ENCODE measurements around the gene TEX54. TPM values are rescaled to one million over a fixed set of nuclear protein-coding genes. Genes with fewer than 3 reads are reported as not detected.

TEX54 gene
- not detected in 2 replicates for total RNA-seq

DNA sequence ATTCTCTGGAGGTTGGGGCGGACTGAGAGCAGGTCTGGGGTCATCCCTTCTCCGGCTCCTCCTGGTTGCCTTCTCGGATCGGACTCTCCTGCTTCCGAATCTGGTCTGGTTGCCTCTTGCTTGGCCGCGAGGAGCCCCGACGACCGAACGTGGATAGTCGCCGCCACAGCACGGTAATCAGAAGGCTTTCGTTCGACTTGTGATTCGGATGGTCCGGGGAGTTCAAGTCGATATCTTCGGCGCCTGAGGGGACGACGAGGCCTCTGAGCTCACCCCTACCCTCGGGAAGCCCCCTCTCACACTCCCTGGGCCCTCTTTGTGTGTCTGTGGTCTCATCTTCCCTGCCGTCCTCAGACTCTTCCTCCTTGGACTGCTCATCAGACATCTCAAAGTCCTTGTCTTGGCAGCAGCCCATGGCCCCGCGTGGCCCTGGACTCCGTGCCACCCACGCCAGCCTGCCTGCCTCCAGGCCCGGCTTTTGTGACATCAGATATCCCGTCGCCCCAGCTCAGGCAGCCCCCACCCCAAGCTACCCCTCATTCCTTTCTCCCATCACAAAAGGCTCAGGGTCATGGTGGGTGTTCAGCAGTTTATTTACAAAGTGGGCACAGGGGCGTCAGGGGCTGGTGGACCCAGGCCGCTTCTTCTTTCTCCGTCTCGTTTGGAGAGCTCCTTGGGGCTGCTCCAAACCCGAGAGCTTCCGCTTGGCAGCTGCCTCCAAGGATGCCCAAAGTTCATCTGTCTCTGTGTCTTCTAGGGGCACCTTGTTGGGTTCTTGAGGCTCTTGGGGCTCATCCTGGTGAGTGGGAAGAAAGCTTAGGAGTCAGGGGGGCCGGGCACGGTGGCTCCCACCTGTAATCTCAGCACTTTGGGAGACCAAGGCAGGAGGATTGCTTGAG lies at the start of gene TEX54:
Gene TEX54 (minus strand): TSS at position 506 of the 899 bp plus-strand sequence.

DNA sequence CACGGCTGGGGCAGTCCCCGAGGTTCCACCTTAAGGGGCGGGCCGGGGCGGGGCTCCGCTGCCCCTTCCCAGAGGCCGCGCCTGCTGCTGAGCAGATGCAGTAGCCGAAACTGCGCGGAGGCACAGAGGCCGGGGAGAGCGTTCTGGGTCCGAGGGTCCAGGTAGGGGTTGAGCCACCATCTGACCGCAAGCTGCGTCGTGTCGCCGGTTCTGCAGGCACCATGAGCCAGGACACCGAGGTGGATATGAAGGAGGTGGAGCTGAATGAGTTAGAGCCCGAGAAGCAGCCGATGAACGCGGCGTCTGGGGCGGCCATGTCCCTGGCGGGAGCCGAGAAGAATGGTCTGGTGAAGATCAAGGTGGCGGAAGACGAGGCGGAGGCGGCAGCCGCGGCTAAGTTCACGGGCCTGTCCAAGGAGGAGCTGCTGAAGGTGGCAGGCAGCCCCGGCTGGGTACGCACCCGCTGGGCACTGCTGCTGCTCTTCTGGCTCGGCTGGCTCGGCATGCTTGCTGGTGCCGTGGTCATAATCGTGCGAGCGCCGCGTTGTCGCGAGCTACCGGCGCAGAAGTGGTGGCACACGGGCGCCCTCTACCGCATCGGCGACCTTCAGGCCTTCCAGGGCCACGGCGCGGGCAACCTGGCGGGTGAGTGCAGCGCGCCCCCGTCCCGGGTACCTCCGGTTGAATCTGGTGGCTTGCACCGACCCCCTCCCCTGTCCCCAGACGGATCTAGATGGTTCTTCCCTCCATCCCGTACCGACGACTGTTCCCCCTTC lies 48.4 kb upstream of the TEX54 start, which contains the start of gene SLC3A2:
Gene SLC3A2 (plus strand): TSS at position 94 of the 776 bp plus-strand sequence. CDS start 128 bp downstream, at position 222.

DNA sequence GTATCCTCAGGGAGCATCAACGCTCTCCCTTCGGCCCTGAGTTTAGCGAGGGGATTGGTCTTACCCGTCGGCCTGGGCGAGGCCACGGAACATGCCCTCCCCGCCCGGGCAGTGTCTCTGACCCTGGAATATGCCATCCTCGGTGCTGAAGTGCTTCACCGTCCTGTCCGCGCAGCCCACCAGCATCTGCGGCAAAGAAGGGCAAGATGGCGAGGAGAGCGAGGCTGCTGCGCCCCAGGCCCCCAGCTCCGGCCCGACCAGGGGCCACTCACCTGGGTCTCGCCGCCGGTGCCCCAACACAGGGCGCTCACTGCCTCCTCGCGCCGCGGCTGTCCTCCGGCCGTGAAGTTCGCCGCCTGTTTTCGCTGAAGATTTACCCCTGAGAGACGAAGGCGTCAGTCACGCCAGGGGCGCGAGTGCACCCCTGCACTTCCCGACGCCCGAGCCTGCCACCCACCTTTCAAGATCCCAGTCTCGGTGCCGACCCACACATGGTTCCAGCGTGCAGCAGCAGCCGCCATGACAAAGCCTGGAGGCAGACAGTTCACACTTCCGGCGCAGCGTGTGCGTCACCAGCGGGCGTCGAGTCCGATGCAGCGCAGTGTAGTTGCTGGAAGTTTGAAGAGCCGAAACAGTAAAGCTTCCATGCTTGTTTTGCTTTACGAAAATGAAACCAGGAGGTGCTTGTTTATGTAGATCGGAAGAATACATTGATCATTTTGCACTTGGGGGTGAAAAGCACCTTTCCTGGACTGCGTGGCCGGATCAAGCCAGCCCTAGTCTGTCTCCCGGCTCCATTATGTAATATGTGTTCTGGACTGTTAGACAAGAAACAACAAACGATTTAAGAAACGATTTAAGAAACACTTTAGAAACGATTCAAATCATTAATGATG lies 6.7 kb upstream of the TEX54 start, which contains the start of gene WDR74:
Gene WDR74 (minus strand): TSS at position 541 of the 896 bp plus-strand sequence. CDS start 20 bp downstream, at position 521.

DNA sequence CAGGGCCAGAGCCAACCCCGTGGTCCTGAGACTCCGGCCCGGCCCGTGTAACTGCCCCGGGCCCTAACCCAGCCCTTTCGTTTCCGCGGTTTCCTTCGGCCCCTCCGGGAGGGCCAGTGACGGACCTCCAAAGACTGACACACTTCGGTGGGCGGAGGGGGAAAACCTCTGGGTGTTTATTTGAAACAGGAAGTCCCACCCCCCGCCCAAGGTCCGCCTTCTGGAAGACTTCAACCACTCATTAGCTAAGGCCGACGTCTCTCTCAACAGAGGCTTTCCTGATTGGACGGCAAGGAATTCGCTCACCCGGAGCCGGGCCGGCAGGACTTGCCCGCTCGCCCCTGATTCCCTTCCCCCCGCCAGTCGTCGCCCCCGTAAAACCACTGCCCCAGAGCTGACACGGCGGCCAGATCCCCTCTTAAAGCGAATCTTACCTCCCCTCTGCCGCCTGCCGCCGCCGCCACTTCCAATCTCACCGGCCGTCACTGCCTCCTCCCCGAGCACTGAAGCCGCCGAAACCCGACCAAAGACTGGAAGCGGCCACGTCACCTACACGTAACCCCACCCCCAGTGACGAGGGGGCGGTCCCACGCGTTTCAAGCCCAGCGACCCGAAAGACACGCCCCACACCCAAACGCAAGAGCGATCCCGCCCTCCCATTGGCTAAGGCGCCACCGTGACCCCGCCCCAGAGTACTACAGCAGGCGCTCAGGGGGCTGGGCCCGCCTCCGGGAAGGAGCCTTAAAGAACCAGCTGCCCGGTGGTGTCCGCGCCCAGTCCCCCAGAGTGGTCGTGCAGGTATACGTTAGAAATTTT lies 913 bp downstream of the TEX54 start, which contains the start of gene STX5:
Gene STX5 (minus strand): TSS at position 532 of the 816 bp plus-strand sequence. CDS start 808 bp downstream, outside the sequence.

DNA sequence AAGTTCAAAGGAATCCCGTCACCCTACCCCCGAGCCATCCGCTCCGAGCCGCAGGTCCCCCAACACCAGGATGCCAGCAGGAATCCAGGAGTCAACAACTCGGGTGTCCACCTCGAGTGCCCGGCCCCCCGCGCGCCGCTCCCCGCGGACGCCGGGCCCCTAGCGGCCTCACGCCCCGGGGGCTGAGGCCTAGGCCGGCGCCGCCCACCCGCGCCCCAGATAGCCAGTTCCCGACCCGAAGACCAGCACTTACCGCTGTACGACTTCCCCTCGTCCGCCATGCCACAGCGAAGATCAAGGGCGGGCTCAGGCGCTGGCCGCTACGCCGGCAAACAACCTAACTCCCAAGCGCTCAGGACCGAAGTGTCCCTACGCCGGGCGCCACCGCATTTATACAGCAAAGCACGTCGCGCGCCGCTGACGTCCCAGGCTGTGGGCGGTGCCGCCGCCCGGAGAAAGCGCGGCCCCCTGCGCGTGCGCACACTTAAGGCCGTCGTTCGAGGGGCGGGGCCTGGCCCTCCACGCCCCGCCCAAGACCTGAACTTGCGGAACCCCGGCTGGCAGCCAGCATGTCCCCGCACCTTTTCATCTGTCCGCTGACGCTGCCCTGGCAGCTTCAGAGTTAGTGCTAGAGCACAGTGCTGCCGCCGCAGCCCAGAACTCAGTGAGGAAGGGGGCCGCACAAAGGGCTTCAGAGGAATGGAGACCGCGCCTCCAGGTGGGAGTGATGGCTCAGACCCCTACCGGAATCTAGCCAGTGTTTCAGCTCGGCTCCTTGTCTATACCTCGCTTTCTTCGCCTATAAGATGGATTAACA lies 27.4 kb downstream of the TEX54 start, which contains the start of gene NXF1:
Gene NXF1 (minus strand): TSS at position 365 of the 817 bp plus-strand sequence. CDS start 84 bp downstream, at position 281.

DNA sequence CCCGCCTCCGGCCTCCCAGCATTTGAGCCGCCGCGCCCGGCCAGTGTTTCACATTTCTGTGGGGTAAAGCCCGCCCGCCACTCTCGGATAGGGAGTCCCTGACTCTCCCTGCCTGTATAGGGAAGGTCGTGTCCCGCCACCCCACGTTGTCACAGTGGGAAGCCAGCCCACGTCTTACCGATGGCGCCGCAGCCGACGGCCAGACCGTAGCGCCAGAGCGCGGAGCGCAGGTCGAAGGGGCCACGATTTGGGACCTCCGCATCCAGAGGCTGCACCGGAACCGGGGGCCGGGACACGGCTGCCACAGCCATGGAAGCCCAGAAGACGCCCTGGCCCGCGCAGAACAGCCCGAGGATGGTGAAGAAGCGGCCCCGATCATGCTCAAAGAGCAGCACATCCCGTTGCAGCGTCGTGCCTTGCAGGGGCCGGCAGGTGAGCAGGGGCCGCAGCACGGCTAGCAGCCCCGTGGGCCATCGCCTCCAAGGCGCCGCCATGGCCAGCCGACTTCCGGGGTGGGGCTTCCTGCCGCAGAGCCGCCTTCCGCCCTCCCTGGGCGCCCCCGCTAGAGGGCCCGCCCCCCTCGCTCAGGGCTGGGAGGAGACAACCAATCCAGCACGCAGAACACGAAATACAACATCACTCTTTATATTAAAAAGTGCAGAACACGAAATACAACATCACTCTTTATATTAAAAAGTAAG lies 41.0 kb downstream of the TEX54 start, which contains the start of gene TMEM223:
Gene TMEM223 (minus strand): TSS at position 506 of the 701 bp plus-strand sequence. CDS start 12 bp downstream, at position 494.

DNA sequence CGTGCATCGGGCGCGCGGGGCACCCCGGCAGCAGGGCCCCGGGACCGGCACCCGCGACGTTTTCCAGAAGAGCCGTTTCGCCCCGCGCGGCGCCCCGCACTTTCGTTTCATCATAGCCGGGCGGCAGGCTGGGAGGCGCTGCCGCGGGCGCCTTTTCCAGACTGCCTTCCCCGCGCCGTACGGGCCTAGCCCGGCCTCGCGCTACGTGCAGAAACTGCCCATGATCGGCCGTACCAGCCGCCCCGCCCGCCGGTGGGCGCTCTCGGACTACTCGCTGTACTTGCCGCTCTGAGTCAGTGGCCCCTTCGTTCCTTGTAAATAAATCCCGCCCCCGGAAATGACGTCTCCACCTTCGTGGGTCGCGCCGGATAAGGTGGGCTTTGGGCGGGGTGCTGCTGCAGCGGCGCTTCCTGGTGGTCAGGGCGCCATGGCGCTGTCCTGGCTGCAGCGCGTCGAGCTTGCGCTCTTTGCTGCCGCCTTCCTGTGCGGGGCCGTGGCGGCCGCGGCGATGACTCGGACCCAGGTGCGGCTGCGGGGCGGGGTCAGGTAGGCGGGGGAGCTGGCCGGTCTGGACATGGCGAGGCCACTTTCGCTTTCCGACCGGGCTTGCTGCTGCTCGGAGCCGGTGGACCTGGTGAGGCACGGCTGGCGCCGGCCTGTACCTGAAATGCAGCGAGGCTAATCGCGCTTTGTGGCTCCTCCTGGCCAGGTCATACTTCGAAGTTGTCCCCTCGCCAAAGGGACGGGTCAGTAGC lies 45.5 kb downstream of the TEX54 start, which contains the start of gene TMEM179B:
Gene TMEM179B (plus strand): TSS at position 398 of the 755 bp plus-strand sequence. CDS start 30 bp downstream, at position 428.

Other genes with a start within 250 kb of the TEX54 start
- 9.7 and 13.6 TPM in 2 replicates for gene TUT1, start 241.3 kb downstream of the TEX54 start, total RNA-seq
- gene MTA2, start 231.0 kb downstream of the TEX54 start, total RNA-seq = 99.8 and 122 TPM in 2 replicates
- gene EML3, start 220.1 kb downstream of the TEX54 start, total RNA-seq = 24.0 and 33.6 TPM in 2 replicates
- gene ROM1, start 219.6 kb downstream of the TEX54 start, total RNA-seq = 3.9 and 4.6 TPM in 2 replicates
- 26.5 and 48.8 TPM in 2 replicates for gene B3GAT3, start 210.9 kb downstream of the TEX54 start, total RNA-seq
- gene GANAB, start 186.2 kb downstream of the TEX54 start, total RNA-seq = 339 and 341 TPM in 2 replicates
- gene INTS5, start 179.5 kb downstream of the TEX54 start, total RNA-seq = 26.2 and 41.0 TPM in 2 replicates
- 22.5 and 25.9 TPM in 2 replicates for gene C11orf98, start 167.6 kb downstream of the TEX54 start, total RNA-seq
- gene CSKMT, start 167.5 kb downstream of the TEX54 start, total RNA-seq = 5.2 and 7.8 TPM in 2 replicates
- 6.9 and 8.7 TPM in 2 replicates for gene UQCC3, start 161.2 kb downstream of the TEX54 start, total RNA-seq
- 4.3 and 6.1 TPM in 2 replicates for gene LBHD1, start 160.6 kb downstream of the TEX54 start, total RNA-seq
- 118 and 157 TPM in 2 replicates for gene UBXN1, start 153.8 kb downstream of the TEX54 start, total RNA-seq
- gene LRRN4CL, start 143.3 kb downstream of the TEX54 start, total RNA-seq = 68.9 and 89.6 TPM in 2 replicates
- 49.5 and 76.3 TPM in 2 replicates for gene BSCL2, start 125.4 kb downstream of the TEX54 start, total RNA-seq
- gene GNG3, start 125.2 kb downstream of the TEX54 start, total RNA-seq = 0.17 TPM in 1 of 2 replicates, not detected in the other
- 9.6 and 18.3 TPM in 2 replicates for gene HNRNPUL2, start 105.4 kb downstream of the TEX54 start, total RNA-seq
- gene TTC9C, start 104.4 kb downstream of the TEX54 start, total RNA-seq = 33.1 and 36.9 TPM in 2 replicates
- gene ZBTB3, start 78.7 kb downstream of the TEX54 start, total RNA-seq = 14.1 and 17.4 TPM in 2 replicates
- gene POLR2G, start 71.3 kb downstream of the TEX54 start, total RNA-seq = 41.0 and 73.6 TPM in 2 replicates
- gene TAF6L, start 61.4 kb downstream of the TEX54 start, total RNA-seq = 26.3 and 27.2 TPM in 2 replicates
- gene TMEM179B, start 45.4 kb downstream of the TEX54 start, total RNA-seq = 40.7 and 52.1 TPM in 2 replicates
- gene TMEM223, start 40.8 kb downstream of the TEX54 start, total RNA-seq = 14.7 and 19.0 TPM in 2 replicates
- gene NXF1, start 27.4 kb downstream of the TEX54 start, total RNA-seq = 23.7 and 30.3 TPM in 2 replicates
- 47.5 and 48.1 TPM in 2 replicates for gene STX5, start 790 bp downstream of the TEX54 start, total RNA-seq
- gene WDR74, start 6.7 kb upstream of the TEX54 start, total RNA-seq = 26.3 and 48.0 TPM in 2 replicates
- gene SLC3A2, start 48.1 kb upstream of the TEX54 start, total RNA-seq = 172 and 241 TPM in 2 replicates
- gene CHRM1, start 88.5 kb upstream of the TEX54 start, total RNA-seq = not detected in 2 replicates
- not detected in 2 replicates for gene SLC22A6, start 152.1 kb upstream of the TEX54 start, total RNA-seq
- gene SLC22A8, start 183.0 kb upstream of the TEX54 start, total RNA-seq = not detected in 2 replicates

Measured in smooth muscle cell of trachea (primary cell).